ENCODE data around the gene UBASH3B.

Gene UBASH3B

DNA sequence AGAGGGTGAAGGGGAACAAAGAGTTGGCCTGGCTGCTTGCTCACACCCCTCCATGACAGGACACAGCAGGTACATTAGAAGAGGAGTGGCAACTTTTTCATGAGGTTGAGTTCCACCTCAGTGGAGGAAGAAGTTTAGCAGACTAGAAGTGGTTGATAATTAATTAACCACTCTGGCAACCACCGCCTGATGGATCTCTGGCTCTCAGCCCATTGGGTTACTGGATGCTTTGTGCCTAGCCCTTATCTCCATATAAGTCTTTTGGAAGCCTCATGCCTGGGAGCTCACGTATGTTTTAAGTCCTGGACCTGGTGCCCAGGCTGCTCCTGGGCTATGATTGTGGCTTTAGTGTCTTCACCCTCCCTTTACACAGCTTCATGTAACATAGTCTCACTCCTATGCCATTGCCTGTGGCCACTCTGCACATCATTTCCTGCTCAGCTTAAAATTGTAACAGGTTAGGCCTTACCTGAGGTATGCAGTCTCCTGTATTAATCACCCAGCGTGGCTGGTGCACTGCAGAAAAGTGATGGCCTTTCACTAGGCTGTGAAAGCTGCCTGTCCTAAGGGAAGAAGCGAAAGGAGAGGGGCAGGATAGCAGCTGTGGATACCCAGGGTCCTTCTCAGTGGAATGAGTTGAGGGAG is 110.1 kb downstream of the UBASH3B start:
- H3K27ac ChIP-seq (ENCODE audit: low read length): no peak overlapping the region

GRCh38 chr11:122769126-122769780 is 113.7 kb downstream of the UBASH3B start:
- 0 out of 2 replicates have a peak, but pooled peaks cover 4% of the 10 kb centered on the region for H3K4me1 ChIP-seq (ENCODE audit: low read length)
- no peaks in the 10 kb centered on the region for H3K9me3 ChIP-seq (ENCODE audit: insufficient read depth, low read length)
- no peak overlapping the region for H3K27ac ChIP-seq (ENCODE audit: low read length)
- peaks cover 24% of the 10 kb centered on the region for H3K27me3 ChIP-seq (ENCODE audit: low read depth, low read length)
- no peak overlapping the region for H2AFZ ChIP-seq (ENCODE audit: low read depth, low read length)
- no peak overlapping the region for H3K9ac ChIP-seq (ENCODE audit: low read length)
- no peaks in the 10 kb centered on the region for H4K20me1 ChIP-seq (ENCODE audit: insufficient read depth, low read length)
- H3K4me2 ChIP-seq (ENCODE audit: low read length): no peak overlapping the region
- H3K4me3 ChIP-seq (ENCODE audit: low read length): no peak overlapping the region
- no peaks in the 10 kb centered on the region for H3K79me2 ChIP-seq (ENCODE audit: low read length)
- H3K36me3 ChIP-seq (replicated peaks; ENCODE audit: low read depth, low read length): no peaks in the 10 kb centered on the region
- TF ChIP-seq CTCF (IDR thresholded peaks at IDR 0.05; ENCODE audit: low read depth, low read length) (no peak), EZH2phosphoT487 (IDR thresholded peaks at IDR 0.05; ENCODE audit: low read depth) (no peak)

More for the DNA sequence above, 110.1 kb downstream of the UBASH3B start:
- Histone ChIP-seq H2AFZ (ENCODE audit: low read depth, low read length) (no peak overlapping the region), H3K4me1 (ENCODE audit: low read length) (peaks cover 9% of the 10 kb centered on the region; the same call in 1 of the 2 replicates), H3K9ac (ENCODE audit: low read length) (no peak overlapping the region), H3K36me3 (replicated peaks; ENCODE audit: low read depth, low read length) (no peaks in the 10 kb centered on the region), H4K20me1 (ENCODE audit: insufficient read depth, low read length) (no peaks in the 10 kb centered on the region), H3K4me2 (ENCODE audit: low read length) (no peak overlapping the region), H3K27me3 (ENCODE audit: low read depth, low read length) (0 out of 2 replicates have a peak, but pooled peaks cover 6% of the 10 kb centered on the region), H3K4me3 (ENCODE audit: low read length) (no peak overlapping the region), H3K79me2 (ENCODE audit: low read length) (no peaks in the 10 kb centered on the region), H3K9me3 (ENCODE audit: insufficient read depth, low read length) (no peaks in the 10 kb centered on the region)
- no peak for TF ChIP-seq CTCF (IDR thresholded peaks at IDR 0.05; ENCODE audit: low read depth, low read length)
- no peak for TF ChIP-seq EZH2phosphoT487 (IDR thresholded peaks at IDR 0.05; ENCODE audit: low read depth)

GRCh38 chr11:122772945-122773344 is 117.4 kb downstream of the UBASH3B start:
- no peaks in the 10 kb centered on the region for H3K4me1 ChIP-seq (ENCODE audit: low read length)

More at GRCh38 chr11:122772945-122773344, 117.4 kb downstream of the UBASH3B start:
- Histone ChIP-seq H3K27me3 (ENCODE audit: low read depth, low read length) (peaks cover 46% of the 10 kb centered on the region), H2AFZ (ENCODE audit: low read depth, low read length) (no peak overlapping the region), H3K79me2 (ENCODE audit: low read length) (no peaks in the 10 kb centered on the region), H3K36me3 (replicated peaks; ENCODE audit: low read depth, low read length) (no peaks in the 10 kb centered on the region), H3K9me3 (ENCODE audit: insufficient read depth, low read length) (no peaks in the 10 kb centered on the region), H3K27ac (ENCODE audit: low read length) (no peak overlapping the region), H4K20me1 (ENCODE audit: insufficient read depth, low read length) (no peaks in the 10 kb centered on the region), H3K4me2 (ENCODE audit: low read length) (no peak overlapping the region), H3K9ac (ENCODE audit: low read length) (no peak overlapping the region), H3K4me3 (ENCODE audit: low read length) (no peak overlapping the region)
- TF ChIP-seq CTCF (IDR thresholded peaks at IDR 0.05; ENCODE audit: low read depth, low read length) (no peak), EZH2phosphoT487 (IDR thresholded peaks at IDR 0.05; ENCODE audit: low read depth) (no peak)
